GM19328 (cell line): ENCODE data around the gene RAB26.
"Not testable (repeated sequence)": the region's sequence is repeated elsewhere in the genome, so short reads cannot be mapped to it uniquely, and the experiment has no call there.

Experiments
- ATAC-seq: cut with Tn5 transposase; IDR thresholded peaks from one replicate; pipeline ENCODE4 v1.9.1; 2021; ENCODE audit warnings: mild to moderate bottlenecking, moderate library complexity; ENCODE audit not compliant: unreplicated experiment

Gene RAB26, protein sequence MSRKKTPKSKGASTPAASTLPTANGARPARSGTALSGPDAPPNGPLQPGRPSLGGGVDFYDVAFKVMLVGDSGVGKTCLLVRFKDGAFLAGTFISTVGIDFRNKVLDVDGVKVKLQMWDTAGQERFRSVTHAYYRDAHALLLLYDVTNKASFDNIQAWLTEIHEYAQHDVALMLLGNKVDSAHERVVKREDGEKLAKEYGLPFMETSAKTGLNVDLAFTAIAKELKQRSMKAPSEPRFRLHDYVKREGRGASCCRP

DNA sequence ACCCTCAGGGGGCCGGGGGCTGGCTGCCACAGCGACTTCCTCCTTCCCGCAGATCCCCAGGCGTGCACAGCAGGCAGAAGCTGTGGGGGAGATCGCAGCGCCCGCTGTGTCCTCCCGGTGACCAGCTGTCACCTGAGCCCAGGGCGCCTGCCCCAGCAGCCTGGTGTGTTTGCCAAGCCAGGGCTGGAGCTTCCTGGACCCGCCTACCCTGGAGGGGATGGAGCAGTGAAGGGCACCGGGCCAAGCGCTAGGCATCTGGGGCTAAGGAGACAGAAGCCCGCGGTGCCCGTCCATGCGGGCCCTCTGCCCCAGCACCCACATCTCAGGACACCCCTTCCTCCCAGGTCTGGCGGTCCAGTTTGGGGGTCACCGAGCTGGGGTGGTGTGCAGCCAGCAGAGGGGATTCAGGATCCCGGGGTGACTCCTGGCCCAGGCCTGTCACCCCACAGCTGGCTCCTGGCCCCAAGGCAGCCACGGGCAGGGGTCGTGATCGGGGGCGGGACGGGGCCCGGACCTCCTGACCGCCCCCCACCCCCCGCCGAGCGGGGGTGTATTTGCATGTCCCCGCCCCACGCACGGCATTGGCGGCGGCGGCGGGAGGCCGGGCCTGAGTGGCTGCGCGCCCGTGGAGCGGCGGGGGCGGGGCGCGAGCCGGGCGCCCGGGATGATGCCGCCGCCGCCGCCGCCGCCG lies at the start of gene RAB26:
RAB26 (plus strand) TSS at position 645 of the 691 bp plus-strand sequence. CDS start 159 bp downstream, outside the sequence.
- no peak for ATAC-seq

DNA sequence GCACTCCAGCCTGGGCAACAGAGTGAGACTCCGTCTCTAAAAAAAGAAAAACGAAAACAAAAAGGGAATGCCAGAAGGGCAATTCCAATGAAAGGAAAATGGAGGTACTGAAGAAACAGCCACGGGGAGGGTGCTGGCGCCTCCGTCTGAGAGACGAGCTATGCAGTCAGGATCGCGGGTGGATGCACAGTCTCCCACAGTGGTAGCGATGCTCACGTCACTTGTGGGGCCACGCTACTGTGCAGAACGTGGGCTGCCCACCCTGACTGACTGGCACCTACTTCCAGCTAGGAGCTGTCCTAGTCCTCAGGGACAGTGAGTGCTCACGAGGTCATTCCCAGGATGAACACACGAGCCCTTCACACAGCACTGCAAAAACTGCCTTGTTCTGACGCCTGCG lies 46.8 kb upstream of the RAB26 start:
- ATAC-seq, result not testable (repeated sequence)

DNA sequence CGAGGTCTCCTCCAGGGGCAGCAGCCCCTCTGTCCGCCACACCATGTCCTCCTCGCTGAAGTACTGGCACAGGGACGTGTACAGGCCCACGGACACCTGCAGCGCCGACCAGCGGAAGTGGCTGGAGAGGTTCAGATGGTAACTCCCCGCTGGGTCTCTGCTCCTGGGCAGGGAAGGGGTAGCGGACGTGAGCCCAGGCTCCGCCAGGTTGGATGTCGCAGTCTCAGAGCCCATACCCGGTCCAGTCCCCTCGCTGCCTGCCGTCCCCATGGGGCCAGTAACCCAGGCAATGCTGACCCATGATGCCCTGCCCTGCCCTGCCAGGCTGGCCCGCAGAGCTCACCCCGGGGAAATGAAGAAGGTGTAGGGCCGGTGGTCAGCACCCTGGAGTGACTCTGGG lies 46.0 kb upstream of the RAB26 start:
- ATAC-seq, result no peak

DNA sequence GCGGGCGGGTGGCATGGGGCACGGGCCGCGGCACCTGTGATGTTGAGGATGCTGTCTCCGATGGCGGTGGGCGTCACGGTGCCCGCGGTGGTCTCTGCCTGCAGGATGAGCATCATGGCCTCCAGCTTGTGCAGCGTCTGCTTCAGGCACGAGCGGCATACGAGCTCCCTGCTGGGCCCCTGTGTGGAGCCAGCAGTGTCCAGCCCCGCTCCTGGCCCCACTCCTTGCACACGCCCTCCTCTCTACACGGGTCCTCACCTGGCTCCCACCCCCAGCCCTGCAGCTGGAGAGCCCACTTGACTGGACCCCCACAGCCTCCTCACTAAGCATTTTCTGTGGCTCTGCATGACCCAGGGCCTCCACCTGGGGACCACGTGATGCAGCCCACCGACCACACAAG lies 44.0 kb upstream of the RAB26 start:
- ATAC-seq, result not testable (repeated sequence)

GRCh38 chr16:2105291-2105690 lies 43.1 kb upstream of the RAB26 start:
- not testable (repeated sequence) for ATAC-seq

DNA sequence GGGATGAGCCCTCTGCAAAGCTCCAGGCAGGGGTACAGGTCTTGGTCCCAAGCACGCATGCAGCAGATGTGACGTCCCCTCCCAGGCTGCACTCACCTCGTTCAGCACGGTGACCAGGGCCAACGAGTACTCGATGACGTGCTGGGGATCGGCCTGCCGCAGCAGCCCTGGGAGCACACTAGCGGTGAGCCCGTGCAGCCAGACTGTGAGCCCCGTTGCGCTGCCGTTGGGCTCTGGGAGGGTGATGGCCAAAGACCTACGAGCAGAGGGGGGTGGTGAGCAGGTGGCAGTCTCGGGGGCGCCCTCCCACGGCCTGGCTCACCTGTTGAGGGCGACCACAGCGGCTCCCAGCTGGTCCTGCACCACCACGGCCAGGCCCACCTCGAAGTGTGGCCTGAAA lies 42.7 kb upstream of the RAB26 start:
- not testable (repeated sequence) for ATAC-seq

- not testable (repeated sequence) for ATAC-seq
These were observed 42.2 kb upstream of the RAB26 start for GRCh38 chr16:2106211-2106610.

DNA sequence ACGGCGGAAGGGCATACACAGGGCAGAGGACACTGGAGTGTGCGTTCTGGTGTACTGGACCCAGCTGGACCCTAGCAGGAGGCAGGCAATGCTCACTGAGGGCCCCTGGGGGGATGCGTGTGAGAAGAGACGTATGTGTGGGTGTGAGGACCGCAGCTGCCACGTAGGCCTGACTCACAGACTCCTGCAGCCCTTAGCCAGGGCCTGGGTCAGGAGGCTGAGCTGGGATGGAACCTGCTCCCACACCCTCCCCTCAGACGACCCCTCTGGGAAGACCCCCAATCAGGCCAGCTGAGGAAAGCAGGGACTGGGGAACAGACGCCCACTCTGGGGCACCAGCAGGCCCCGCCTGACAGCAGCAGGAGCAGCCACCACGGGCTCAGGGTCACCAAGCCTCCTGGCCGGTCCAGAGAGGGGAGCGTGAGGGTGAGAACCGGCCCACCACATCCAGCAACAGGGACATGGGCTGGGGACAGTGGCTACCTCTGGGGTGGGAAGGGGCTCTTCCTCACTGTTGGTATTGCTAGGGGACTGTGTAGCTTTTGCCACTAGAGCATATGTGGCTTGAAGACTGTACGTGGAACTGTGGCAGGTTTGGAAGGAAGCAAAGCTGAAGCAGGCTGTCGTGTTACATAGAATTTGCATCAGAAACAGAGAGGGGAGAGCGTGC lies 41.2 kb upstream of the RAB26 start:
- ATAC-seq, result not testable (repeated sequence)

- not testable (repeated sequence) for ATAC-seq
These were observed 40.7 kb upstream of the RAB26 start for GRCh38 chr16:2107791-2108125.

DNA sequence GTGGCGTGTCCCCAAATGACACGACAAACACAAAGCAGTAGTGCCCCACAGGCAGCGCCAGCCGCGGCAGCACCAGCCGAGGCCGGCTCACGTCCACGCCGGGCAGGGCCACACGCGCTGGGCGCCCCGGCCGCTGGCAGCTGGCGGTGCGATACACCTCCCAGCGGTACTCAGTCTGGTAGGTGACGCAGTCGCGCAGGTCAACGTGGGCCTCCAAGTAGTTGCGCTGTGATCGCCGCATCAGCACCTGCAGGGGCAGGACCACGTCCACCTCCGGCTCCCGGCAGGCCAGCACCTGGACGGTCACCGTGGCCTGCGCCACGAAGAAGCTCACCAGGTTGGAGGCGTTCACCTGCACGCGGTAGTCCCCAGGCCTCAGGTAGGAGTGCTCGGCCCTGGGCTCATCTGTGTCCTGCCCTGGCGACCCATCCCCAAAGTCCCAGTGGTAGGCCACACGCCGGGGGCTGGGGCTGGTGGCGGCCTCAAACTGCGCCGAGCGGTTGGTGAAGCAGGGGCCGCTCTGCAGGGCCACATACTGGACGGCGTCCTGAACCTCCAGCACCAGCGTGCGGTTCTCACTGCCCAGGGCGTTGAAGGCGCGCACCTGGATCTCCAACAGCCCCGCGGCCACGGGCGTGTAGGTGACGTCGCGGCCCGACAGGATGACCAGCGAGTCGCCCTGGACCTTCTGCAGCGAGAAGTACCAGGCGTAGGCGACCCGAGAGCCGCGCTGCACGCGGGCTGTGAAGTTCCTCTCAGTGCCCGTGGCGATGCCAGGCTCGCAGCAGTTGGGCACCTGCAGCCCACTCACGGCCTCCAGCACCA lies 39.8 kb upstream of the RAB26 start:
- ATAC-seq, result not testable (repeated sequence)

- ATAC-seq, result not testable (repeated sequence)
These were observed 39.2 kb upstream of the RAB26 start for GRCh38 chr16:2109271-2109580.

GRCh38 chr16:2109872-2110271 lies 38.6 kb upstream of the RAB26 start:
- not testable (repeated sequence) for ATAC-seq

DNA sequence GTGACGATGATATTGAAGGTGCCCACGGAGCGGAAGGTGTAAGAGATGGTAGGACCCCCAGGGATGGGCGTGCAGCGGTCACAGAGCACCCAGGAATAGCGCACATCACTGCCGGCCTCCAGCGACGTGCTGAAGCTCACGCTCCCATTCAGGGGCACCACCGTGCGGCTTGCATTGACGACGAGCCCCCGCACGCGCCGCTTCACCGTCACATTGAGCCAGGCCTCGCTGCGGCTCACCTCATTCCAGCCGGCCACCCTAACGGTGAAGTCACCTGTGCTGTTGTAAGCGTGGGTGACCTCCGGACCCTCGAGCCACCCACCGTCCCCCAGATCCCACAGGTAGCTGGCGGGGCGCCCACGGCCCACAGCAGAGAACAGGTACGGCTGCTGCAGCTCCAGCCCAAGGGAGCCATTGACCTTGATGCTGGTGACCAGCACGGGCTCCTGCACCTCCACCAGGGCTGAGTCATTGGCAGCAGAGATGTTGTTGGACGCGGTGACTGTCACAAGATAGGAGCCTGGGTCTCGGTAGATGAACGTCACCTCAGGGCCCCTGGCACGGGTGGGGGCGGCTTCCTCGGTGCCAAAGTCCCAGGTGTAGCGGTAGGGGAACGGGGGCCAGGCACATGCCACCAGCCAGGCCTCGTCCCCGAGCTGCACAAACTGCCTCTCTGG lies 38.0 kb upstream of the RAB26 start:
- ATAC-seq, result not testable (repeated sequence)

DNA sequence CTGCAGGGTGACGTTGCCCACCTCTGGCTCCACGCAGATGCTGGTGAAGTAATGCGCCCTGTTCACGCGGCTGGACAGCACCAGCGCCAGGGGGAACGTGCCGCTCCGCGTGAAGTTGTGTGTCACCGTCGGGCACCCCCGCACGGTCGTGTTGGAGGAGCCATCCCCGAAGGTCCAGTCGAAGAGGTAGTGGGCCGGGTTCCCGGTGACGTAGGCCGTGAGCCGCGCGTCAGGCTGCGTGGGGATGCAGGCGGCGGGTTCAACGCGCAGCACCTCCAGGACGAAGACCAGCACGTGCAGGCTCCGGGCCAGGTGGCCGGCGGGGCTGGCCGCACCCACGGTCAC lies 37.4 kb upstream of the RAB26 start:
- ATAC-seq, result not testable (repeated sequence)

DNA sequence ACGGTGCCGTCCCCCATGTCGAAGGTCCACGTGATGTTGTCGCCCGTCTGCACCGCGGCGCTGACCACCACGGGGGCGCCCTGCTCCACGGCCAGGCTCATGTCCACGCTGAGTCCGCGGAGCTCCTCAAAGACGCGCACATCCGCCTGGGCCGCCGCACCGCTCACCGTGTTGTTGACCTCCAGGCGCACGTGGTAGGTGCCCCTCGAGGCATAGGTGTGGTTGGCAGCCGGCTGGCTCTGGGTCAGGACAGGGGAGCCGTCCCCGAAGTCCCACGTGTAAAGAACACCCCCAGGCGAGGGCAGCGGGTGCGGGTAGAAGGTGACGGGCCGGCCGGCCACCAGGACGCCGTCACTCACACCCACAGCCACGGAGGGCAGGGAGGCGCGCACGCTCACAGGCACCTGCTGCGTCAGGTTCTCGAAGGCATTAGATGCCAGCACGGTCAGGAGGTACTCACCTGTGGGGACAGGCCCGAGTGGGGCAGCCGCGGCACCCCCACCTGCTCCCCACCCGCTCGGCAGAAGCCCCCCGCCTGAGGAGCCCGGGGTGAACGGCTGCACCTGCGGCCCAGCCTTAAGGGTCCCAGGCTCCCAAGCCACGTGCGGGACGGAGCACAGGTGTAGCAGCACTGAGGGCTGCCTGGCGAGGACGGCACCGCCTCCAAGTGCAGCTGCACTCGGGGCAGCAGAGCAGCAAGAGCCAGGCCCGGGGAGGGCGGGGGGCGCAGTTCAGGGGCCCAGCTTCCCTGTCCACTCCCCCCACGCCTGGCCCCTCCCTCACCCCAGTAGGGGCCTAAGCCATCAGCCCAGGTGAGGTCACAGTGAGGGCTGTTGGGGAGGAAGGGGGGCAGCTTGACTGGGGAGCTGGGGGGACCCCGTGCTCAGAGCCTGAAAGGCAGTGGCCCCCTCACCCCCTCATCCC lies 36.8 kb upstream of the RAB26 start:
- ATAC-seq, result not testable (repeated sequence)

DNA sequence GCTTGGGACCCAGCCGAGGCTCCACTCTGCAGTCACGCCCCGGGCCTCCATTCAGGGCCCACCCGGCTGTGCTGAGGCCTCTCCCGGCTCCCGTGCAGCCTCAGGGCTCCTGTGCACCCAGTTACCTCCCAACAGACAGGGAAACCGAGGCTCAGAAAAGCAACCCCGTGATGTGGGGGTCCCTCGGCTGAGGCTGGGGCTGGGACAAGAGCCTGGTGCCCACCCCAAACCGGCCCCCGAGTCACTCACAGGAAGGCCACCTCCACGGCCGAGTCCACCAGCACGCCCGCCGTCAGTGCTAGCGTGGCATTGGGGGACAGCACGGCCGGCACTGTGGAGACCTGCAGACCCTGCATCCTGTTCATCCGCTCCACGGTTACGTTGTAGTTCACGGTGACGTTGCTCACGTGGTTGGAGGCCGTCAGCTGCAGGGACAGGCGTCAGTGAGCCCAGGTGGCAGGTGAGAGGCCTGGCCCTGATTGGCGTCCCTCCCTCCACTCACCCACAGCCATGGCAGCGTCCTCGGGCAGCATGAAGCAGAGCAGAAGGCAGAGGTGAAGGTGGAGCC lies 35.8 kb upstream of the RAB26 start:
- not testable (repeated sequence) for ATAC-seq

- ATAC-seq, result not testable (repeated sequence)
These were observed 34.2 kb upstream of the RAB26 start for GRCh38 chr16:2114225-2114624.

DNA sequence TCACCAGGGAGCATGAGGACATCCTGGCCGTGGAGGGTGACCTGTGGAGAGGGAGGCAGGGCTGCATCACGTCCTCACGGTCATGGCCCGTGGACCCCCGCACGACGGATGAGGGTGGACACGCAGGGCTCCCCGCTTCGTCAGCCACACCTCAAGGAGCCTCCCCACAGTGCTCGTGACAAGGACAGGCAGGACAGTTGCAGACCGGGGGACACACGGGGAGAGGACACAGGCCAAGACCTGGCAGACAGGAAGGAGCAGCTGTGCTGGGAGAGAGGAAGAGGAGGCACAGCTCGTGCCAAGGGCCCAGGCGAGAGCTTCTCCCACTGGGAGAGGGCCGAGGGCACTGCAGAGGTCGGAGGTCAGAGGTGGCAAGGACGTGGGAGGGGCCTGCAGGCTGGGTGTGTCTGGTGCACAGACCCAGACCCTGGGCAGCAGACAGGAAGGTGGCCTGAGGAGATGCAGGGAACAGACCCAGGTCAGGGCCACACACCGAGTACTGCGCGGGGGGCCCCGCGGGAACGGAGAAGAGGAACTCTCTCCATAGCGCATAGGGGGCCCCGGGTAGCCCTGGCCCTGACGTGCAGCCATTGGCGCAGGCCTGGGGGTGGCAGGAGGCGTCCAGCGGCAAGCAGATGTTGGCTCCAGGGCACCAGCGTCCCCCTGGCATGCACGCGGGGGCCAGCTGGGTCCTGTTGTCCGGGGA lies 33.4 kb upstream of the RAB26 start:
- ATAC-seq, result not testable (repeated sequence)

GRCh38 chr16:2115591-2115973 lies 32.8 kb upstream of the RAB26 start:
- ATAC-seq, result no peak
